ENCODE data around the gene LIMS2. TPM values are rescaled to one million over a fixed set of nuclear protein-coding genes. Genes with fewer than 3 reads are reported as not detected.

The LIMS2 gene
- total RNA-seq, 3 donors from 2014 or later, result 9.5 to 27.9 (median 19.4) TPM

DNA sequence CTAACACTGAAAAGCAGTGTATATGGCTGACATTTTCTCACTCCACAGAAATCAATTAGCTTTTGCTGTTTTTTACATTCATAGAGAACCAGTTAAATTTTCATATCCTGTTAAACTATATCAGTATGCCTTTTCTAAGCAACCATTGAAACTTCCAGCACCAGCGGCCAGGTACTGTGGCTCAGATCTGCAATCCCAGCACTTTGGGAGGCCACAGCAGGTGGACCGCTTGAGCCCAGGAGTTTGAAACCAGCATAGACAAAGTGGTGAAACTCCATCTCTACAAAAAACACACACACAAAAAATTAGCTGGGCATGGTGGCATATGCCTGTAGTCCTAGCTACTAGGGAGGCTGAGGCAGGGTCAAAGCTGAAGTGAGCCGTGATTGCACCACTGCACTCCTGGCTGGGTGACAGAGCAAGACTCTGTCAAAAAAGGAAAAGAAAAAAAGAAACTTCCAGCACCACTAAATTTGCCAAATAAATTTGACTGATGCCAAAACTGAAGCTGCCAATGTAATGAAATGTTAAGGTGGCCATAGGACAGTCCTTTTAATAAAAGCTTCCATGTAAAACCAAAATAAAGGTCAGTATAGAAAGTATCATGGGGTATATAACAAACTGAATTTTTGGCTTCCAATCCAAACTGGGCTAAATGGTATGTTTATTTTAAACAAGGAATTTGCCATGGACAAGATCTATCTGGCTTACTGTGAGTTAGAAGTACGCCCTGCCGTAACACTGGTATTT lies 29.5 kb upstream of the LIMS2 start:
- peak overlapping the region; percentile 34 to 89 for H3K27ac ChIP-seq
- intact Hi-C loops (cut with DNase I; ENCODE audit: low total_unique reads), result no loop called here
- no peaks in the 10 kb centered on the region for H3K4me1 ChIP-seq

DNA sequence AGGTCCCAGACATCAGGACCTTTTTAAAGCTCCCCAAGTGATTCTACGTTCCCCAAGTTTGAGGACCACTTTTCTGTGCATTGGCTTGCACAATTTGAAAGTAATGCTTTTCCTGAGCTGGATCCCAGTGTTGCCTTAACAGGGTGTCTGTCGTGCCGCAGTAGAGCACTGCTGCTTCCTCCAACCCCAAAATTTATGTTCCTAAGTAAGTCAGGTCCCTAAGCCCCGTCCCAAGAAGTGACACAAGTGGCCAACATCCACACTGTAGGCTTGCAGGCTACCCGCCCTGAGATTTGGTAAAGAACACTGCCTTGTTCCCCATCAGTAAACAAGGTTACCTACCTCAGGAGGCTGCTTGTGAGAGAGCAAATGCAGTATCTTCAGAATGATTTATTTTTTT lies 28.0 kb upstream of the LIMS2 start:
- no peak overlapping the region for H3K4me3 ChIP-seq
- H3K4me1 ChIP-seq, result no peaks in the 10 kb centered on the region
- no peak overlapping the region for H3K27ac ChIP-seq
- no peaks in the 10 kb centered on the region for H3K27me3 ChIP-seq
- no peak for DNase-seq (ENCODE audit: low spot score in 2 of 2)
- H3K9me3 ChIP-seq, result no peaks in the 10 kb centered on the region
- H3K36me3 ChIP-seq, result peaks cover 2% of the 10 kb centered on the region
- intact Hi-C loops (cut with DNase I; ENCODE audit: low total_unique reads), result no loop called here
- TF ChIP-seq POLR2AphosphoS5 (IDR thresholded peaks at IDR 0.05), result no peak
- TF ChIP-seq, protein P1, sequence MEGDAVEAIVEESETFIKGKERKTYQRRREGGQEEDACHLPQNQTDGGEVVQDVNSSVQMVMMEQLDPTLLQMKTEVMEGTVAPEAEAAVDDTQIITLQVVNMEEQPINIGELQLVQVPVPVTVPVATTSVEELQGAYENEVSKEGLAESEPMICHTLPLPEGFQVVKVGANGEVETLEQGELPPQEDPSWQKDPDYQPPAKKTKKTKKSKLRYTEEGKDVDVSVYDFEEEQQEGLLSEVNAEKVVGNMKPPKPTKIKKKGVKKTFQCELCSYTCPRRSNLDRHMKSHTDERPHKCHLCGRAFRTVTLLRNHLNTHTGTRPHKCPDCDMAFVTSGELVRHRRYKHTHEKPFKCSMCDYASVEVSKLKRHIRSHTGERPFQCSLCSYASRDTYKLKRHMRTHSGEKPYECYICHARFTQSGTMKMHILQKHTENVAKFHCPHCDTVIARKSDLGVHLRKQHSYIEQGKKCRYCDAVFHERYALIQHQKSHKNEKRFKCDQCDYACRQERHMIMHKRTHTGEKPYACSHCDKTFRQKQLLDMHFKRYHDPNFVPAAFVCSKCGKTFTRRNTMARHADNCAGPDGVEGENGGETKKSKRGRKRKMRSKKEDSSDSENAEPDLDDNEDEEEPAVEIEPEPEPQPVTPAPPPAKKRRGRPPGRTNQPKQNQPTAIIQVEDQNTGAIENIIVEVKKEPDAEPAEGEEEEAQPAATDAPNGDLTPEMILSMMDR (IDR thresholded peaks at IDR 0.05), result no peak
- no peak for TF ChIP-seq POLR2A (IDR thresholded peaks at IDR 0.05)

More for the DNA sequence above, 29.5 kb upstream of the LIMS2 start:
- TF ChIP-seq POLR2AphosphoS5 (IDR thresholded peaks at IDR 0.05) (peak in 2 of 3 donors; percentile 19 to 64), POLR2A (IDR thresholded peaks at IDR 0.05) (no peak)
- Histone ChIP-seq H3K4me3 (no peak overlapping the region), H3K27me3 (no peaks in the 10 kb centered on the region), H3K36me3 (peaks cover 5% of the 10 kb centered on the region), H3K9me3 (no peaks in the 10 kb centered on the region)
- no peak for DNase-seq (ENCODE audit: low spot score in 2 of 2)

DNA sequence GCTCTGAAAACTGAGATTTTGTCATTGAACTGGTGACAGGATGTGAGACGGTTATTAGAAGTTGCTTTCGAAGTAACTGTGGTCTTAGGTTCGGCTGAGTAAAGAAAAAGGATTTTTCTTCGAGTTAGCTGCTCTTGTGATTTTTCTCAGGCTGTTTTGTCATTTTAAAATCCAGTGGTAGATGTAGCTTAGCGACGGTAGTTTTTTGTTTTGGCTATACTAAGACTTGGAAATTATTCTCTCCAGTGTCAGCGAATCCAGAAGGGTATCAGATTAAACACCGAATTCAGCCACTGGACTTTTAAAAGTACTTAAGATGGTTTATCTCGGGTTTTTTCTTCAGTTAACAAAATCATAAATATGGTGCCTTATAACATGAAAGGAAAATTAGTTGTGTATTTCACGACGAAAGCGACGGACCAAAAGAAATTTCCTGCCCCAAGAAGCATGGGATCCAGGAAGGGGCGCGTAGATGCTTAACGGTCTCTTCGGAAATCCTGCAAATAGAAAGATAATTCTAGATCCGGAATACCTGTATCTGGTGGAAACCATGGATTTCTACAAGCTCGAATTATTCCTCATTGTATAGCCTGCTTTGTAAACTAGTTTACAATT lies 27.2 kb upstream of the LIMS2 start:
- no peak for DNase-seq (ENCODE audit: low spot score in 2 of 2)
- Histone ChIP-seq H3K4me1 (no peaks in the 10 kb centered on the region), H3K27ac (peak overlapping the region; percentile 94 to 99), H3K4me3 (peak overlapping the region; percentile 63 to 96 (median 79)), H3K36me3 (no peaks in the 10 kb centered on the region), H3K9me3 (no peaks in the 10 kb centered on the region), H3K27me3 (no peaks in the 10 kb centered on the region)
- intact Hi-C loops (cut with DNase I; ENCODE audit: low total_unique reads), result no loop called here
- TF ChIP-seq, protein P1 (IDR thresholded peaks at IDR 0.05), result no peak
- TF ChIP-seq POLR2AphosphoS5 (IDR thresholded peaks at IDR 0.05), result no peak
- TF ChIP-seq POLR2A (IDR thresholded peaks at IDR 0.05), result no peak

DNA sequence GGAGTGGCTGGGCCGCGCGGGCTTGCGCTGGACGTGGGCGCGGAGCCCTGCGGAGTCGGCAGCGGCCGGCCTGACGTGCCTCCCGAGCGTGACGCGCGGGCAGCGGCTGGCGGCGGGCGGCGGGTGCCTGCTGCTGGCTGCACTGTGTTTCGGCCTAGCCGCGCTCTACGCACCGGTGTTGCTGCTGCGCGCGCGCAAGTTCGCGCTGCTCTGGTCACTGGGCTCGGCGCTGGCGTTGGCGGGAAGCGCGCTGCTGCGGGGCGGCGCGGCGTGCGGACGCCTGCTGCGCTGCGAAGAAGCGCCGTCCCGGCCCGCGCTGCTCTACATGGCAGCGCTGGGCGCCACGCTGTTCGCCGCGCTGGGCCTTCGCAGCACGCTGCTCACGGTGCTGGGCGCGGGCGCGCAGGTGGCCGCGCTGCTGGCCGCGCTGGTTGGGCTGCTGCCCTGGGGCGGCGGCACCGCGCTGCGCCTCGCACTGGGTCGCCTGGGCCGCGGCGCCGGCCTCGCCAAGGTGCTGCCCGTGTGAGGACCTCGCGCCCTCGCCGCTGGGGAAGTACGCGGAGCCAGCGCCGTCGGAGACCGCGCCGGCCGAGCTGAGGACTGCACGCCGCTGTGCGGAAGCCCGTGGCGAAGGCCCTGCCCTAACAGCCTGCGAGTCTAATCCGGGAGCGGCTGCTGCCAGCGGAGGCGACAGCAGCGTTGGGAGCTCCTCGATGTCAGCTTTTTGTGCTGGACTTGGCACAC lies 26.5 kb upstream of the LIMS2 start:
- no peaks in the 10 kb centered on the region for H3K4me1 ChIP-seq

DNA sequence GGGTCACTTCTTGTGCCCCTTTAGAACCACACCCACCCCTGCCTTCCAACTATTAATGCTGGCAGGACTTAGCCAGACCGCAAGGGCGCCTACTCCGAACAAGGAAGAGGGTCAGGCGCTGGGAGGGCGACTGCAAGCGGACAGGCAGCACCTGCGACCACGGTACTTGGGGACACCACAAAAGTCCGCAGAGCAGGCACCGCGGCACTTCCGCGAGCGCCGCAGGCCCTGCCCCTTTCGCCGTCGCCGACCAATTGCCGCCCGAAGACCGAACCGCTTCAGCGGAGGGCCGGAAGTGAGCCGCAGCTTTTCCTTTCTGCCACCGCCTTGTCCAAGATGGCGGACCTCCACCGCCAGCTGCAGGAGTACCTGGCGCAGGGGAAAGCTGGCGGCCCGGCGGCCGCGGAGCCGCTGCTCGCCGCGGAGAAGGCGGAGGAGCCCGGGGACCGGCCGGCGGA lies 25.9 kb upstream of the LIMS2 start, which contains the start of gene SFT2D3:
TSS of gene SFT2D3 (plus strand) at position 305 of the 458 bp plus-strand sequence. CDS start at position 337, 32 bp downstream.
- Histone ChIP-seq H3K4me1 (no peaks in the 10 kb centered on the region), H3K4me3 (peak within 1 kb of the TSS; percentile 63 to 96 (median 79)), H3K27me3 (no peaks in the 10 kb centered on the region), H3K36me3 (no peaks in the 10 kb centered on the region), H3K9me3 (no peaks in the 10 kb centered on the region), H3K27ac (peak within 1 kb of the TSS; percentile 94 to 99)
- TF ChIP-seq, protein P1 (IDR thresholded peaks at IDR 0.05), result peak in 1 of 3 donors; percentile 16
- TF ChIP-seq POLR2A (IDR thresholded peaks at IDR 0.05), result peak; percentile 50
- TF ChIP-seq POLR2AphosphoS5 (IDR thresholded peaks at IDR 0.05), result peak; percentile 83 to 84 (median 83)
- intact Hi-C loops (cut with DNase I; ENCODE audit: low total_unique reads), result no loop called here
- peak; percentile 86 to 92 for DNase-seq (ENCODE audit: low spot score in 2 of 2)

More for the DNA sequence above, 26.5 kb upstream of the LIMS2 start:
- no peaks in the 10 kb centered on the region for H3K9me3 ChIP-seq
- peak; percentile 51 to 76 for DNase-seq (ENCODE audit: low spot score in 2 of 2)
- no peaks in the 10 kb centered on the region for H3K27me3 ChIP-seq
- H3K36me3 ChIP-seq, result no peaks in the 10 kb centered on the region
- H3K4me3 ChIP-seq, result peak overlapping the region; percentile 63 to 96 (median 79)
- intact Hi-C loops (cut with DNase I; ENCODE audit: low total_unique reads), result no loop called here
- TF ChIP-seq POLR2AphosphoS5 (IDR thresholded peaks at IDR 0.05), result peak in 2 of 3 donors; percentile 16 to 42
- TF ChIP-seq POLR2A (IDR thresholded peaks at IDR 0.05), result no peak
- TF ChIP-seq, protein P1 (IDR thresholded peaks at IDR 0.05), result peak in 2 of 3 donors; percentile 43 to 52
- peak overlapping the region; percentile 94 to 99 for H3K27ac ChIP-seq

Data from breast epithelium (tissue), 4 donors.